ENCODE measurements around the gene SNX25. TPM values are rescaled to one million over a fixed set of nuclear protein-coding genes. Genes with fewer than 3 reads are reported as not detected.
"Not testable (repeated sequence)": the region's sequence is repeated elsewhere in the genome, so short reads cannot be mapped to it uniquely, and the experiment has no call there.

The SNX25 gene
- total RNA-seq, 3 donors from 2014 or later (not counting 1 experiment from before 2014, with no cell fraction given) = 15.5 to 18.0 (median 16.6) TPM

DNA sequence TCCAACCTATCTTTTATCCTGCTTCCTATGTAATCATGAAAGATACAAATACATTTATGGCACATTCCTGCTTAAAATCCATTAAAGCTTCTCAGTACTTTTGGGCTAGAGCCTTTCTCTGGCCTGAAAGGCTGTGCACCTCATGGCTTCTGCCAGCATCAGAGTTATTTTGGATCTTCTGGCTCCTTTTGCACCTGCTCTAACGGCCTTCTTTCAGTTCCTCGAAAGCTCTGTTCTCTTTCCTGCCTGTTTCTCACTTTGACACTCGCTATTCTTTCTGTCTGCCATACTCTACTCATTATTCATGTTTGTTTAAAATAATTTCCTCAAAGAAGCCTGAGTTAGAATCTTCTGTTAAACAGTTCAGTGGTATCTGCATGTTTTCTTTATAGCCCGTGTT lies 100.4 kb downstream of the SNX25 start:
- H3K4me3 ChIP-seq (ENCODE audit: low read length) = no peak overlapping the region
- ATAC-seq = no peak
- no peaks in the 10 kb centered on the region for H3K4me1 ChIP-seq (ENCODE audit: control insufficient read depth, insufficient read depth, low read length)
- DNase-seq = no peak
- 40% methylated on average over 4 of the region's 4 CpGs for WGBS (ENCODE audit: insufficient coverage)
- H3K36me3 ChIP-seq (ENCODE audit: control insufficient read depth, insufficient read depth, low read length) = peaks cover 26% of the 10 kb centered on the region
- intact Hi-C loops (cut with micrococcal nuclease) = no loop called here
- no peaks in the 10 kb centered on the region for H3K27me3 ChIP-seq (ENCODE audit: control insufficient read depth, insufficient read depth, low read length)
- Mint-ChIP-seq H3K4me3 (no peak overlapping the region), H3K36me3 (peaks cover 24% of the 10 kb centered on the region), H3K27ac (no peak overlapping the region), H3K27me3 (ENCODE audit: low read depth in 2 of 2) (no peaks in the 10 kb centered on the region), H3K4me1 (peaks cover 0 to 8% of the 10 kb centered on the region in 2 donors), H3K9me3 (no peaks in the 10 kb centered on the region)
- no peaks in the 10 kb centered on the region for H3K9me3 ChIP-seq (ENCODE audit: control insufficient read depth, insufficient read depth, low read length)
- TF ChIP-seq, protein P1, sequence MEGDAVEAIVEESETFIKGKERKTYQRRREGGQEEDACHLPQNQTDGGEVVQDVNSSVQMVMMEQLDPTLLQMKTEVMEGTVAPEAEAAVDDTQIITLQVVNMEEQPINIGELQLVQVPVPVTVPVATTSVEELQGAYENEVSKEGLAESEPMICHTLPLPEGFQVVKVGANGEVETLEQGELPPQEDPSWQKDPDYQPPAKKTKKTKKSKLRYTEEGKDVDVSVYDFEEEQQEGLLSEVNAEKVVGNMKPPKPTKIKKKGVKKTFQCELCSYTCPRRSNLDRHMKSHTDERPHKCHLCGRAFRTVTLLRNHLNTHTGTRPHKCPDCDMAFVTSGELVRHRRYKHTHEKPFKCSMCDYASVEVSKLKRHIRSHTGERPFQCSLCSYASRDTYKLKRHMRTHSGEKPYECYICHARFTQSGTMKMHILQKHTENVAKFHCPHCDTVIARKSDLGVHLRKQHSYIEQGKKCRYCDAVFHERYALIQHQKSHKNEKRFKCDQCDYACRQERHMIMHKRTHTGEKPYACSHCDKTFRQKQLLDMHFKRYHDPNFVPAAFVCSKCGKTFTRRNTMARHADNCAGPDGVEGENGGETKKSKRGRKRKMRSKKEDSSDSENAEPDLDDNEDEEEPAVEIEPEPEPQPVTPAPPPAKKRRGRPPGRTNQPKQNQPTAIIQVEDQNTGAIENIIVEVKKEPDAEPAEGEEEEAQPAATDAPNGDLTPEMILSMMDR (IDR thresholded peaks at IDR 0.05) = no peak
- no peak overlapping the region for H3K27ac ChIP-seq (ENCODE audit: low read length)

DNA sequence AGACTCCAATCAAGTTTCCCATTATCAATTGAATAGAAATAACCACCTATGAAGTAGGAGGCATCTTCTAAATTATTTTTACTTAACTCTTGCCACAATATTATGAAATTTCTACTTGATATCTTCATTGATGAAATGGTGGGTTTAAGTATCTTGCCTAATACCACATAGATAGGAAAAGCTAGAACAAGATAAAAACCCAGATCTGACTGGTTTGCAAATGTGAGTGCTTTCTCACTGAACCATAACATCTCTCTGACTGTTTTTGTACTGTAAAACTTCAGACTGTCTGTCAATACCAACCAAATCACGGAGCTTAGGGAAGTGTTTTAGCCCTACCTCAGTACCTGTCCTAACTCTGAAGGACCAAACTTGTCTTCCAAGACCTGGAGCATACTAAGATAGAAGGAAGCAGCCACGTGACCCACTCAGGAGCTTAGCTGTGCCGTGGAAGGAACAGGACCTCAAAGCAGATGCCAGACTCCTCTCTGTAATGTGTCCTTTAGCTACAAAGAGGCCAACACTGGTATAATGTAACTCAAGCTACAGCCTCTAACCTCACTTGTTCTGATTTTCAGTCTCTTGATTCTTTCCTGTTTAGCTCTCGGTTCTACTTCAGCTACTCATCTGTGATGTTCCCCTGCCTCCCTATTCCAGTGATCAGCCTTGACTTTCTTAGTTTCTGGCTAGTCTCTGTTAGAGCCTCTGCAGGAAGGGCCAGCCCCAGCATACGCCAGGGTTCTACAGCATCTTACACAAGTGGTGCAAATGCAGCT lies 101.9 kb downstream of the SNX25 start:
- H3K36me3 Mint-ChIP-seq = peaks cover 24% of the 10 kb centered on the region
- Histone ChIP-seq H3K9me3 (ENCODE audit: control insufficient read depth, insufficient read depth, low read length) (no peaks in the 10 kb centered on the region), H3K27ac (ENCODE audit: low read length) (no peak overlapping the region), H3K36me3 (ENCODE audit: control insufficient read depth, insufficient read depth, low read length) (peaks cover 28% of the 10 kb centered on the region), H3K4me3 (ENCODE audit: low read length) (no peak overlapping the region), H3K27me3 (ENCODE audit: control insufficient read depth, insufficient read depth, low read length) (no peaks in the 10 kb centered on the region), H3K4me1 (ENCODE audit: control insufficient read depth, insufficient read depth, low read length) (no peaks in the 10 kb centered on the region)
- H3K27ac Mint-ChIP-seq = no peak overlapping the region
- peaks cover 0 to 7% of the 10 kb centered on the region in 2 donors for H3K4me1 Mint-ChIP-seq
- DNase-seq (no peak), ATAC-seq (no peak)
- H3K9me3 Mint-ChIP-seq = no peaks in the 10 kb centered on the region
- TF ChIP-seq, protein P1 (IDR thresholded peaks at IDR 0.05) = no peak
- no peaks in the 10 kb centered on the region for H3K27me3 Mint-ChIP-seq (ENCODE audit: low read depth in 2 of 2)
- H3K4me3 Mint-ChIP-seq = no peak overlapping the region
- intact Hi-C loops (cut with micrococcal nuclease) = no loop called here
- WGBS (ENCODE audit: insufficient coverage) = 77% methylated on average over 5 of the region's 5 CpGs

DNA sequence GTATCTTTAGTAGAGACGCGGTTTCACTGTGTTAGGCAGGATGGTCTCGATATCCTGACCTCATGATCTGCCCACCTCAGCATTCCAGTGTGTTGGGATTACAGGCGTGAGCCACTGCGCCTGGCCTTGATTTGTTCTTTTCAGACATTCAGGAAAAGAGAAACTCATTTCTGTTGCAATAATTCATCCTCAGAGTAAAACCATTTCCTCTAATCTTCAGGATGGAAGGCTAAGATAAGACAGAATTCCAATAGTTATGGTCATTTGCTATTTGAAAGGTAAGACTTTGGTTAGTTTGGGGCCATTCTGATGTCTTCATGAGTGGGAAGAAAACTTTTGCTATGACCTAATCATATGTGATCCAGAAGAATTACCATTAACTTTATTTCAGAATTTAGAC lies 103.3 kb downstream of the SNX25 start:
- intact Hi-C loops (cut with micrococcal nuclease) = no loop called here
- no peak overlapping the region for H3K4me3 ChIP-seq (ENCODE audit: low read length)
- Mint-ChIP-seq H3K4me3 (no peak overlapping the region), H3K4me1 (peaks cover 0 to 7% of the 10 kb centered on the region in 2 donors), H3K27ac (no peak overlapping the region), H3K9me3 (peaks cover 3% of the 10 kb centered on the region in 2 donors), H3K36me3 (peaks cover 24% of the 10 kb centered on the region), H3K27me3 (ENCODE audit: low read depth in 2 of 2) (no peaks in the 10 kb centered on the region)
- no peaks in the 10 kb centered on the region for H3K9me3 ChIP-seq (ENCODE audit: control insufficient read depth, insufficient read depth, low read length)
- H3K27ac ChIP-seq (ENCODE audit: low read length) = no peak overlapping the region
- TF ChIP-seq, protein P1 (IDR thresholded peaks at IDR 0.05) = no peak
- WGBS (ENCODE audit: insufficient coverage) = 99% methylated on average over 5 of the region's 5 CpGs
- DNase-seq (no peak), ATAC-seq (no peak)
- H3K36me3 ChIP-seq (ENCODE audit: control insufficient read depth, insufficient read depth, low read length) = peaks cover 28% of the 10 kb centered on the region
- no peaks in the 10 kb centered on the region for H3K27me3 ChIP-seq (ENCODE audit: control insufficient read depth, insufficient read depth, low read length)
- H3K4me1 ChIP-seq (ENCODE audit: control insufficient read depth, insufficient read depth, low read length) = no peaks in the 10 kb centered on the region

DNA sequence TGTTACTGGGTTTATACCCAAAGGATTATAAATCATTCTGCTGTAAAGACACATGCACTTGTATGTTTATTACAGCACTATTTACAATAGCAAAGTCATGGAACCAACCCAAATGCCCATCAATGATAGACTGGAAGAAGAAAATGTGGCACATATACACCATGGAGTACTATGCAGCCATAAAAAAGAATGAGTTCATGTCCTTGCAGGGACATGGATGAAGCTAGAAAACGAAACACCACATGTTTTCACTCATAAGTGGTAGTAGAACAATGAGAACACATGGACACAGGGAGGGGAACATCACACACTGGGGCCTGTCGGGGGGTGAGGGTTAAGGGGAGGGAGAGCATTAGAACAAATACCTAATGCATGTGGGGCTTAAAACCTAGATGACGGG lies 108.1 kb downstream of the SNX25 start:
- intact Hi-C loops (cut with micrococcal nuclease); H3K4me3 ChIP-seq (ENCODE audit: low read length); H3K27ac ChIP-seq (ENCODE audit: low read length); H3K4me3 Mint-ChIP-seq; H3K27ac Mint-ChIP-seq; H3K9me3 ChIP-seq (ENCODE audit: control insufficient read depth, insufficient read depth, low read length); H3K27me3 ChIP-seq (ENCODE audit: control insufficient read depth, insufficient read depth, low read length); H3K4me1 ChIP-seq (ENCODE audit: control insufficient read depth, insufficient read depth, low read length); H3K9me3 Mint-ChIP-seq; ATAC-seq; H3K27me3 Mint-ChIP-seq (ENCODE audit: low read depth in 2 of 2); H3K4me1 Mint-ChIP-seq; DNase-seq: not testable (repeated sequence)
- peaks cover 26% of the 10 kb centered on the region for H3K36me3 Mint-ChIP-seq
- H3K36me3 ChIP-seq (ENCODE audit: control insufficient read depth, insufficient read depth, low read length) = peaks cover 12% of the 10 kb centered on the region
- WGBS (ENCODE audit: insufficient coverage) = 94% methylated on average over 2 of the region's 3 CpGs

All from natural killer cell (primary cell).